Stimulated activated memory B cell treated with anti-CD40 and anti-IgM and Interleukin-4, amounts not matched to agents 10 μg/mL and 1 μg/mL and 100 μg/mL, for 72 hours (primary cell): ENCODE measurements around the gene MDC1.
A peak's percentile ranks its signal among the peaks of the same experiment; 100 is the strongest.
"Not testable (repeated sequence)": the region's sequence is repeated elsewhere in the genome, so short reads cannot be mapped to it uniquely, and the experiment has no call there.

Experiments
- ATAC-seq: fragments of 150-1000 bp; cut with Tn5 transposase; 2 replicates; pipeline ENCODE4 v1.10.0; 2021
- H3K27ac Mint-ChIP-seq: one replicate; pipeline ENCODE4 v1.8.0; 2022; ENCODE audit warnings: mild to moderate bottlenecking, mixed read lengths
- H3K27me3 Mint-ChIP-seq: one replicate; pipeline ENCODE4 v1.8.0; 2022; ENCODE audit warnings: mixed read lengths
- H3K36me3 Mint-ChIP-seq: one replicate; pipeline ENCODE4 v1.8.0; 2022; ENCODE audit warnings: mixed read lengths
- H3K4me1 Mint-ChIP-seq: one replicate; pipeline ENCODE4 v1.8.0; 2022; ENCODE audit warnings: mixed read lengths
- H3K4me3 Mint-ChIP-seq: one replicate; pipeline ENCODE4 v1.8.0; 2022; ENCODE audit warnings: mild to moderate bottlenecking, moderate library complexity, mixed read lengths
- H3K9me3 Mint-ChIP-seq: one replicate; pipeline ENCODE4 v1.8.0; 2022; ENCODE audit warnings: mixed read lengths

The MDC1 gene

GRCh38 chr6:30721198-30722024, 4.3 kb upstream of the MDC1 start:
- peak; percentile 73 for ATAC-seq

GRCh38 chr6:30720738-30721197, 3.7 kb upstream of the MDC1 start:
- peak overlapping the region; percentile 94 for H3K27ac Mint-ChIP-seq
- peaks cover 45% of the 10 kb centered on the region for H3K36me3 Mint-ChIP-seq
- no peaks in the 10 kb centered on the region for H3K9me3 Mint-ChIP-seq

More at GRCh38 chr6:30721198-30722024, 4.3 kb upstream of the MDC1 start:
- peak overlapping the region; percentile 94 for H3K4me3 Mint-ChIP-seq
- peaks cover 60% of the 10 kb centered on the region for H3K4me1 Mint-ChIP-seq
- H3K27me3 Mint-ChIP-seq, result no peaks in the 10 kb centered on the region
- H3K9me3 Mint-ChIP-seq, result no peaks in the 10 kb centered on the region
- H3K36me3 Mint-ChIP-seq, result peaks cover 40% of the 10 kb centered on the region
- H3K27ac Mint-ChIP-seq, result peak overlapping the region; percentile 94

GRCh38 chr6:30719791-30720737, 3.0 kb upstream of the MDC1 start, which contains the start of gene TUBB:
TUBB (plus strand) TSS chr6:30720352; CDS start chr6:30720507, 155 bp downstream.
- Mint-ChIP-seq H3K4me3 (peak within 1 kb of the TSS; percentile 94), H3K27ac (peak within 1 kb of the TSS; percentile 94), H3K9me3 (no peaks in the 10 kb centered on the region), H3K27me3 (no peaks in the 10 kb centered on the region), H3K36me3 (peaks cover 44% of the 10 kb centered on the region), H3K4me1 (peaks cover 70% of the 10 kb centered on the region)
- ATAC-seq, result peak; percentile 82

More at GRCh38 chr6:30720738-30721197, 3.7 kb upstream of the MDC1 start:
- ATAC-seq, result peak; percentile 22
- Mint-ChIP-seq H3K27me3 (no peaks in the 10 kb centered on the region), H3K4me1 (peaks cover 66% of the 10 kb centered on the region), H3K4me3 (peak overlapping the region; percentile 94)

- H3K4me3 Mint-ChIP-seq, result peak overlapping the region; percentile 94
- peaks cover 69% of the 10 kb centered on the region for H3K4me1 Mint-ChIP-seq
- no peaks in the 10 kb centered on the region for H3K27me3 Mint-ChIP-seq
- H3K27ac Mint-ChIP-seq, result peak overlapping the region; percentile 94
- H3K36me3 Mint-ChIP-seq, result peaks cover 45% of the 10 kb centered on the region
- H3K9me3 Mint-ChIP-seq, result no peaks in the 10 kb centered on the region
- ATAC-seq, result no peak
These were observed 2.3 kb upstream of the MDC1 start for GRCh38 chr6:30719356-30719755.

GRCh38 chr6:30717845-30718720, 1.0 kb upstream of the MDC1 start:
- ATAC-seq, H3K27me3 Mint-ChIP-seq, H3K9me3 Mint-ChIP-seq: not testable (repeated sequence)
- H3K27ac Mint-ChIP-seq, result peak overlapping the region; percentile 99
- H3K36me3 Mint-ChIP-seq, result peaks cover 41% of the 10 kb centered on the region
- peaks cover 62% of the 10 kb centered on the region for H3K4me1 Mint-ChIP-seq
- peak overlapping the region; percentile 97 for H3K4me3 Mint-ChIP-seq

GRCh38 chr6:30716879-30717128, 277 bp downstream of the MDC1 start:
- no peak for ATAC-seq
- H3K4me1 Mint-ChIP-seq, result peaks cover 62% of the 10 kb centered on the region

GRCh38 chr6:30714263-30714662, 2.8 kb downstream of the MDC1 start:
- peaks cover 57% of the 10 kb centered on the region for H3K4me1 Mint-ChIP-seq
- H3K27me3 Mint-ChIP-seq, result no peaks in the 10 kb centered on the region
- ATAC-seq, result no peak
- no peak overlapping the region for H3K4me3 Mint-ChIP-seq
- no peaks in the 10 kb centered on the region for H3K9me3 Mint-ChIP-seq
- peaks cover 55% of the 10 kb centered on the region for H3K36me3 Mint-ChIP-seq
- H3K27ac Mint-ChIP-seq, result no peak overlapping the region

More at GRCh38 chr6:30716879-30717128, 277 bp downstream of the MDC1 start:
- H3K27me3 Mint-ChIP-seq, result no peaks in the 10 kb centered on the region
- H3K27ac Mint-ChIP-seq, result peak overlapping the region; percentile 99
- peak overlapping the region; percentile 97 for H3K4me3 Mint-ChIP-seq
- H3K9me3 Mint-ChIP-seq, result no peaks in the 10 kb centered on the region
- peaks cover 41% of the 10 kb centered on the region for H3K36me3 Mint-ChIP-seq

GRCh38 chr6:30712441-30712945, 4.6 kb downstream of the MDC1 start:
- no peak for ATAC-seq

GRCh38 chr6:30711758-30712380, 5.2 kb downstream of the MDC1 start:
- Mint-ChIP-seq H3K36me3 (peaks cover 70% of the 10 kb centered on the region), H3K9me3 (no peaks in the 10 kb centered on the region), H3K27me3 (no peaks in the 10 kb centered on the region), H3K4me3 (no peak overlapping the region), H3K27ac (peak overlapping the region; percentile 14), H3K4me1 (peaks cover 55% of the 10 kb centered on the region)
- ATAC-seq, result no peak

More at GRCh38 chr6:30712441-30712945, 4.6 kb downstream of the MDC1 start:
- Mint-ChIP-seq H3K9me3 (no peaks in the 10 kb centered on the region), H3K4me1 (peaks cover 60% of the 10 kb centered on the region), H3K4me3 (no peak overlapping the region), H3K27ac (peak overlapping the region; percentile 14), H3K36me3 (peaks cover 65% of the 10 kb centered on the region), H3K27me3 (no peaks in the 10 kb centered on the region)

GRCh38 chr6:30709101-30709868, 7.8 kb downstream of the MDC1 start:
- ATAC-seq, result no peak
- Mint-ChIP-seq H3K4me1 (peaks cover 31% of the 10 kb centered on the region), H3K9me3 (no peaks in the 10 kb centered on the region), H3K4me3 (no peak overlapping the region), H3K27ac (no peak overlapping the region), H3K36me3 (peaks cover 74% of the 10 kb centered on the region), H3K27me3 (no peaks in the 10 kb centered on the region)

GRCh38 chr6:30707281-30707850, 9.7 kb downstream of the MDC1 start:
- Mint-ChIP-seq H3K36me3 (peaks cover 77% of the 10 kb centered on the region), H3K27ac (peak overlapping the region; percentile 21), H3K27me3 (no peaks in the 10 kb centered on the region), H3K9me3 (no peaks in the 10 kb centered on the region), H3K4me1 (peaks cover 18% of the 10 kb centered on the region), H3K4me3 (no peak overlapping the region)
- no peak for ATAC-seq

GRCh38 chr6:30705620-30706019, 11.5 kb downstream of the MDC1 start:
- Mint-ChIP-seq H3K27me3 (no peaks in the 10 kb centered on the region), H3K4me1 (peaks cover 9% of the 10 kb centered on the region), H3K4me3 (no peak overlapping the region), H3K36me3 (peaks cover 69% of the 10 kb centered on the region), H3K27ac (peak overlapping the region; percentile 12), H3K9me3 (no peaks in the 10 kb centered on the region)
- ATAC-seq, result no peak

GRCh38 chr6:30703821-30704220, 13.3 kb downstream of the MDC1 start:
- Mint-ChIP-seq H3K4me1 (peaks cover 9% of the 10 kb centered on the region), H3K36me3 (peaks cover 71% of the 10 kb centered on the region), H3K9me3 (no peaks in the 10 kb centered on the region), H3K4me3 (no peak overlapping the region), H3K27ac (no peak overlapping the region), H3K27me3 (no peaks in the 10 kb centered on the region)
- ATAC-seq, result no peak
